ENCODE results near the gene UFSP2. TPM values are rescaled to one million over a fixed set of nuclear protein-coding genes. Genes with fewer than 3 reads are reported as not detected.

UFSP2 gene, protein sequence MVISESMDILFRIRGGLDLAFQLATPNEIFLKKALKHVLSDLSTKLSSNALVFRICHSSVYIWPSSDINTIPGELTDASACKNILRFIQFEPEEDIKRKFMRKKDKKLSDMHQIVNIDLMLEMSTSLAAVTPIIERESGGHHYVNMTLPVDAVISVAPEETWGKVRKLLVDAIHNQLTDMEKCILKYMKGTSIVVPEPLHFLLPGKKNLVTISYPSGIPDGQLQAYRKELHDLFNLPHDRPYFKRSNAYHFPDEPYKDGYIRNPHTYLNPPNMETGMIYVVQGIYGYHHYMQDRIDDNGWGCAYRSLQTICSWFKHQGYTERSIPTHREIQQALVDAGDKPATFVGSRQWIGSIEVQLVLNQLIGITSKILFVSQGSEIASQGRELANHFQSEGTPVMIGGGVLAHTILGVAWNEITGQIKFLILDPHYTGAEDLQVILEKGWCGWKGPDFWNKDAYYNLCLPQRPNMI
- total RNA-seq, result 10 to 100 TPM; 17.9 to 20.3 TPM

DNA sequence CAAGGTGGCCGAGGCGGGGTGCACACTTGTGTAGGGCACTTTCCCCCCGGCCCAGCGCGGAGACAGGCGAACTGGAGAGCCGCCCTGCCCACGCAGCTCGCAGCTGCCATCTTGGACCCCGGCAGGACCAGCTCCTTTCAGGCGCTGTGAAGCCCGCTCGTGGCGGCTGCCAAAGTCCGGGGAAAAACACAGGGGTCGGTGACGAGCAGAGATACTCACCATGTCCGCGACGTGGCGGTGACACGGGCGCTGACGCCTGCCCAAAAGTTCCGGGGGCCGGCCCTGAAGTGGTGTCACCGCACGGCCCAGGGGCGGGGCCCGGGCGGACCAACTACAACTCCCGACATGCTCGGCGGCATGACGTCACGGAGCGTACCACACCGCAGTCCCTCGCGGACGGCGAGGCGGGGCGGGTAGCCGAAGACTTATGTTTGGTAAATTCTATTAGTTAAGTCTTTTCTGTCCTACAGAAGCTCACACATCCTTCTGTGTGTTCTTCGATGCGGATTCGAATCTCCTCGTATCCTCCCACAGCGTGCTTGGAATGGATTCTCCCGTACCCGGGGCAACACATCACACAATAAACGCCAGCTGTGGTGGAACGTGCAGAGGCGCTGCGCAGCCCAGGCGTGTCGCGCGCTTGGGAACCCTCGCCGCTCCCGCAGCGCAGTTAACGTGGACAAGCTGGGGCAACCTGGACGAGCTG lies at the start of gene UFSP2:
TSS of gene UFSP2 (minus strand) at position 318 of the 706 bp plus-strand sequence. CDS start at position 222, 96 bp downstream.
- Mint-ChIP-seq H3K36me3 (ENCODE audit: low read depth) (peaks cover 10% of the 10 kb centered on the region), H3K27me3 (no peaks in the 10 kb centered on the region), H3K4me3 (peak within 1 kb of the TSS; percentile 89), H3K27ac (peak within 1 kb of the TSS; percentile 99), H3K4me1 (peaks cover 32% of the 10 kb centered on the region), H3K9me3 (no peaks in the 10 kb centered on the region)
- ChIA-PET POLR2A (interaction anchor here (1.8 kb wide), 1 partner anchor 29 kb away, joined by 7 read pairs; the partner anchor contains the start of genes ANKRD37 and LRP2BP), CTCF (interaction anchor here (0.7 to 2.2 kb wide), 8 partner anchors 8 to 251 kb away, joined by 3 to 9 read pairs (median 4); partner anchors contain the start of genes ANKRD37, LRP2BP and SNX25)
- peak; percentile 90 for DNase-seq

DNA sequence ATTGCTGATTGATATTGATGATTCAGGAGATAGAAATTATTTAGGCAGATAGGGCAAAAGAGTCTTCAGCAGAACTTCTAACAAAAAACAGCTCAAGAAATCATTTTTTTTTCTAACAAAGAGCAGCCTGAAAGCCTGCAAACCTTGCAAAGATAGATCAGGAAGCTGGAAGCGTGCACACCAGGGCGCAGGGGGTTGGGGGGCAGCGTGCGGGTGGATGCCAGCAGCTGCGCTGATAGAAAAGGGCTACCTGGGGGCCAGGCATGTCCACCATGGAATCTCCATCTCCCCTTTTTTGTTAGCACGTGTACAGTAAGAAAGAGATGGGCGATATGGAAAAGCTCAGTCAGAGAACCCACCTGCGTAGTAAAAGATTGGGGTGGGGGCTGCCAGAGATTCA lies 47.5 kb upstream of the UFSP2 start:
- Mint-ChIP-seq H3K27me3 (peaks cover 46% of the 10 kb centered on the region), H3K4me1 (peaks cover 11% of the 10 kb centered on the region), H3K27ac (no peak overlapping the region), H3K36me3 (ENCODE audit: low read depth) (no peaks in the 10 kb centered on the region), H3K4me3 (no peak overlapping the region), H3K9me3 (no peaks in the 10 kb centered on the region)
- DNase-seq, result no peak
- ChIA-PET CTCF (interaction anchor here (1.0 to 1.7 kb wide), 2 partner anchors 9 to 124 kb away, joined by 4 to 7 read pairs; no protein-coding TSS in a partner anchor), POLR2A (interaction anchor here (0.6 kb wide), 1 partner anchor 76 kb away, joined by 4 read pairs; the partner anchor contains the start of gene ANKRD37)

DNA sequence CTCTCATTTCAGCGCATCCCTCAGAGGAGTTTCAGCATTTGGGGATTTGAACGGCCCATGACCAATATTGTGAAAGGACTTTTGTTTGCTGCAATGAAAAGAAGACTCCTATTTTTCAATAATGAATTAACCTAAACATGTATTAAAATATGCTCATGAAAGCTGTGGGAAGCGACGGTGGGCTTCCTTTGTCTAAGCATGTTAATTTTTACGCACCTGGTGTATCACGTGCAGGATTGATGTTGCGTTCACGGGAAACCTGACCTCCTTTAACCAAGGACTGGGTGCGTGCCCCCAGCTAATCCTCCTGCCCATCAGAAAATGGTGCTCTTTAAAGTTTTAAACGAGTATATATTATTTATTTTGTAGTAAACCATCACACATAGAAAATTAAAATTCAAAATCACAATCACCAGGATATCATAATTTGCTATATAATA lies 46.4 kb upstream of the UFSP2 start:
- Mint-ChIP-seq H3K4me1 (peaks cover 11% of the 10 kb centered on the region), H3K27me3 (peaks cover 46% of the 10 kb centered on the region), H3K4me3 (peak overlapping the region; percentile 76), H3K36me3 (ENCODE audit: low read depth) (no peaks in the 10 kb centered on the region), H3K9me3 (no peaks in the 10 kb centered on the region), H3K27ac (no peak overlapping the region)
- DNase-seq, result no peak
- ChIA-PET POLR2A (no interaction called here), CTCF (interaction anchor here (0.5 to 1.7 kb wide), 4 partner anchors 10 to 601 kb away, joined by 3 to 7 read pairs (median 4); no protein-coding TSS in a partner anchor)

DNA sequence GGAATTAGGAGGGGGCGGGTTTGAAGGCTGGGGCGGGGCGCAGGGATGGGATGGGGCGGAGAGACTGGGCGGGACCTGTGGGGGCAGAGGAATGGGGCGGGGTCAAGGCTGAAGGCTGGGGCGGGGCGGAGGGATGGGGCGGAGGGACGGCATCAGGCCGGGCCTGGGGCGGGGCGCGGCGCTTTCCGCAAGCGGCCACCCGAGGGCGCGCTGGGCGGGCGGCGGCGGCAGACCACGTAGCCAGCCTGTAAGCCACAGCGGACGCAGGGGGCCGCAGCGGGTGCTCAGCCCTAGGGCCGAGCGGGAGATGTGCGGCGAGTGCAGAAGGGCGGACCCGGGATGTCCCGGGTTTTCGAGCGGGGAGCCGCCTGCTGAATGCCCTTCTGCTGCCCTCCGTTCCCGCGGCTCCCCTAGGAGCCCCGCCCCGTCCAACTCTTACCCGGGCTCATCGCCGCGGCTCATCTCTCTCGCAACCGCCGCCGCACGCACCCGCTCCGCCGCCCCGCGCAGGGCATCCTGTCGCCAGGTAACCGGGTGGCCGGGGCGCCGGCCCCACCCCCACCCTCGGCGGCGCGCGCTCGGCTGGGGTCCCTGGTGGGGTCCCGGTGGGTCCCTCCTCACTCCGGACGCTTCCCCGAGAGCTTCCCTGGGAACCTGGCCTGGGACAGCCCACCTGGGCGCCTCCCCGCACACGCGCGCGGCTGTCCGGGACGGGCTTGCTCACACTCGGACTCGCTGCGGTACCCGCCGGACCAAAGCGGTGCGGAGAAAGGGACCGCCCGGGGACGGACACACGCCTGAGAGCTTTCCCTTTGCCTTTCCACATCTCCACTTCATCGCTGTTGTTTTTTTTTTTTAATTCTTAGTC lies 45.7 kb upstream of the UFSP2 start, which contains the start of gene CCDC110:
TSS of gene CCDC110 (minus strand) at position 499 of the 868 bp plus-strand sequence. CDS start at position 449, 50 bp downstream.
- H3K27me3 Mint-ChIP-seq, result peaks cover 47% of the 10 kb centered on the region
- DNase-seq, result peak; percentile 90
- peaks cover 11% of the 10 kb centered on the region for H3K4me1 Mint-ChIP-seq
- POLR2A ChIA-PET, result no interaction called here
- H3K4me3 Mint-ChIP-seq, result peak within 1 kb of the TSS; percentile 76
- no peaks in the 10 kb centered on the region for H3K36me3 Mint-ChIP-seq (ENCODE audit: low read depth)
- H3K27ac Mint-ChIP-seq, result no peak within 1 kb of the TSS
- CTCF ChIA-PET, result interaction anchor here (0.5 to 1.7 kb wide), 4 partner anchors 10 to 602 kb away, joined by 3 to 7 read pairs (median 4); no protein-coding TSS in a partner anchor
- no peaks in the 10 kb centered on the region for H3K9me3 Mint-ChIP-seq

DNA sequence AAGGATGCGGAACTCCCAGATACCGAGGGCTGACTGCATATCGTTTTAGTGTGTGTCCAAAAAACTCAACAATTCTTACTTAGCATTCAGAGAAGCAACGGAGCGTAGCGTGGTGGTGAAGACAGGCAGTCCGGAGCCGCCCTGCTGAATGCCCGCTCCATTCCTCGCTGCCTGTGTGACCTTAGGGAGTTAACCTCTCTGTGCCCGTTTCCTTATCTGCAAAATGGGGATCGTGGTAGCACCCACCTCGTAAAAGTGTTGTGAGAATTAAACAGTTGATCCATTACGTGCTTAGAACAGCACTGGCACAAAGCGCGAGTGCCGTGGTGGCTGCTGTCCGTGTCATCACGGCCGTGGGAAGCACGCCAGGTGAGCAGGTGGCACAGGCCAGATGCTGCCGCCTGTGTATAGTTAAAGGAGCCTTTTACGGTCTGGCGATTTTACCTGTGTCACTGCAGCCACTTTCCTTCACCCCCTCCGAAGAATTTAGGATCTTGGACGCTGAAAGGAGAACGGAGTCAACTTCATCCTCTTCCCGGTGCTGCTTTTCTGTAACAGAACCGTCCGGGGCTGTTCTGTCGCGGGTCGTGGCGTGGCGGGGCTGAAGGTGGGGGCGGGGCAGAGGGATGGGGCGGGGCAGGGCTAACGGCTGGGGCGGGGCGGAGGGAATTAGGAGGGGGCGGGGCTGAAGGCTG lies 44.9 kb upstream of the UFSP2 start:
- POLR2A ChIA-PET, result no interaction called here

DNA sequence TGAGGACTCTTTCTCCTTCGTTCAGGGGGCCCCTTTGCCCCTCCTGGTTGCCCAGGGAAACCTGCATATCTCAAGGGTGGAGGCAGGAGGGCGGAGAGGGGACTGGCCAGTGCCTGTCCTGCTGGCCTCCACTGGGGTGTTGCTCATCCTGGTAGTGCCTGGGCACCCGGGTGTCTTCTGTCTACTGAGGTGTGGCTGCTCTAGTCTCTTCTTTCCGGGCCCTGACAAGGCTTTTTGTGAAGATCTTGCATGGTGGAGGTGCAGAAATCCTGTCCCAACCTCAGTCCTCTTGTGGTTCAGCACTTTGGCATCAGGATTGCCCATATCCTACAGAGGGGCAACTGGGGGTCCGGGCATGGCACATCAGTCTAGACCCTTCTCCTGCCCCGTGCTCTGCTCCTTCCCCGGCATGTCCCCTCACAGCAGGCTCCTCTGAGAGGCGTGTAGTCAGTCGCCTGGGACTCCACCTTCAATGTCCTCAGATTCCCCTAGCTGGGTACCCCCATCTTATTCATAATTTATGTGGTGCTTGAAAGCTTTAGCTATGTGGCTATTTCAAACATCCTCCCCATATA lies 43.9 kb upstream of the UFSP2 start:
- POLR2A ChIA-PET, result no interaction called here

More for the DNA sequence above, 44.9 kb upstream of the UFSP2 start:
- no peak for DNase-seq
- no peaks in the 10 kb centered on the region for H3K9me3 Mint-ChIP-seq
- H3K36me3 Mint-ChIP-seq (ENCODE audit: low read depth), result no peaks in the 10 kb centered on the region
- peaks cover 11% of the 10 kb centered on the region for H3K4me1 Mint-ChIP-seq
- H3K4me3 Mint-ChIP-seq, result peak overlapping the region; percentile 75
- CTCF ChIA-PET, result no interaction called here
- peaks cover 52% of the 10 kb centered on the region for H3K27me3 Mint-ChIP-seq
- H3K27ac Mint-ChIP-seq, result no peak overlapping the region

DNA sequence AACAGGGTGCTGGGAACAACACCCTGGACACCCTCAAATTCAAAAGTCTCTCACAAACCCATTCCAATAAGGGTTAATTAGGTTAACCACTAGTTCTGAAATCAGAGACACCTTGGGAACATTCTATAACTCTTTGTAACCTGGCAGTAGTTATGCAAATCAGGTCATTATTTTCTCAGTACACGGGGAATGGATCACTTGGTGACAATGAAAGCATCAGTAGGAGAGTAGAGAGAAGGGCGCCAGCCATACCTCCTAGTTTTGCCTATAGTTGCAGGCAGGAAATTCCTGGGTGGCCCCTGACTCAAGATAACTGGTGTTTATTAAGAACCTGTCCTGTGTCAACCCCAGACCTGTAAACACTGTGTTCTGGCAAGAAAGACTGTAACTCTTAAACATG lies 43.2 kb upstream of the UFSP2 start:
- no peak for DNase-seq
- H3K36me3 Mint-ChIP-seq (ENCODE audit: low read depth), result no peaks in the 10 kb centered on the region
- H3K4me1 Mint-ChIP-seq, result peaks cover 11% of the 10 kb centered on the region
- H3K4me3 Mint-ChIP-seq, result no peak overlapping the region
- H3K9me3 Mint-ChIP-seq, result no peaks in the 10 kb centered on the region
- no peak overlapping the region for H3K27ac Mint-ChIP-seq
- POLR2A ChIA-PET, result no interaction called here
- peaks cover 62% of the 10 kb centered on the region for H3K27me3 Mint-ChIP-seq
- CTCF ChIA-PET, result interaction anchor here (0.9 kb wide), 1 partner anchor 43 kb away, joined by 3 read pairs; a partner anchor contains a TSS

More for the DNA sequence above, 43.9 kb upstream of the UFSP2 start:
- Mint-ChIP-seq H3K27ac (no peak overlapping the region), H3K4me1 (peaks cover 11% of the 10 kb centered on the region), H3K27me3 (peaks cover 61% of the 10 kb centered on the region), H3K9me3 (no peaks in the 10 kb centered on the region), H3K36me3 (ENCODE audit: low read depth) (no peaks in the 10 kb centered on the region), H3K4me3 (no peak overlapping the region)
- no peak for DNase-seq
- CTCF ChIA-PET, result no interaction called here

DNA sequence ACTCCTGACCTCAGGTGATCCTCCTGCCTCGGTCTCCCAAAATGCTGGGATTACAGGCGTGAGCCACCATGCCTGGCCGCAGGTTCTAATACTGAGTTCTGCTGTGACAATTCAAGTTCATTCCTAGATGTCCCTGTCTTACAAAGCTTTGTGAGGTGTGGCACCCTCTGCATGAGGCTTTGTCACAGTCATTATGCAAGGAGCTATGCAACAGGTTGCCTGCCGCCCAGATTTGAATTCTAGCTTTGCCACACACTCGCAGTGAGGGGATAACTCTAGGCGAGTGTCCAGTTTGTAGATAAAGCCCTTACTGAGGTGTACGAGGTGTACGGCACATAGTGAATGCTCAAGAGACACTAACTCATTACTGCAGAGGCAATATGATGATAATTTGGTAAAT lies 42.2 kb upstream of the UFSP2 start:
- ChIA-PET CTCF (no interaction called here), POLR2A (no interaction called here)
- H3K27me3 Mint-ChIP-seq, result peaks cover 57% of the 10 kb centered on the region
- no peak overlapping the region for H3K27ac Mint-ChIP-seq
- H3K9me3 Mint-ChIP-seq, result no peaks in the 10 kb centered on the region
- H3K4me1 Mint-ChIP-seq, result peaks cover 11% of the 10 kb centered on the region
- no peak overlapping the region for H3K4me3 Mint-ChIP-seq
- no peak for DNase-seq
- no peaks in the 10 kb centered on the region for H3K36me3 Mint-ChIP-seq (ENCODE audit: low read depth)

DNA sequence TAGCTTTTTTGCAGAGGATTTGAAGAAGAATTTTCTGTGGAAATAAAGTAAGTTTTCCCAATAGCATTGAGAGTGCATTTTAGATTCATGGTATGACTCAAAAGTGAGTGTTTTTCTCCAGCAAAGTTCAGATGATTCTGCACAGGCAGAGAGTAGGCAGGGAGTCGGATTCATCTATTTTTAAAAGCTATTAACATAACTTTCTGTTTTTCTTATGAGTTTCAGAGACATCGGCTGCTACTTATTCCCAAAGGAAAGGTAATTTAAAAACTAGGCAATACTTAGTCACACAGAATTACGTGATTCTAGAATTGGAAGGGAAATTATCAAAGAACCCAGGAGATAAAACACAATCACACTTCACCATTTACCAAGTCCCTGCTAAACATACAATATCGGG lies 41.3 kb upstream of the UFSP2 start:
- Mint-ChIP-seq H3K36me3 (ENCODE audit: low read depth) (no peaks in the 10 kb centered on the region), H3K4me1 (peaks cover 9% of the 10 kb centered on the region), H3K27ac (no peak overlapping the region), H3K27me3 (peaks cover 54% of the 10 kb centered on the region), H3K9me3 (no peaks in the 10 kb centered on the region), H3K4me3 (no peak overlapping the region)
- ChIA-PET CTCF (interaction anchor here (0.8 kb wide), 1 partner anchor 39 kb away, joined by 3 read pairs; no protein-coding TSS in a partner anchor), POLR2A (no interaction called here)
- DNase-seq, result no peak

DNA sequence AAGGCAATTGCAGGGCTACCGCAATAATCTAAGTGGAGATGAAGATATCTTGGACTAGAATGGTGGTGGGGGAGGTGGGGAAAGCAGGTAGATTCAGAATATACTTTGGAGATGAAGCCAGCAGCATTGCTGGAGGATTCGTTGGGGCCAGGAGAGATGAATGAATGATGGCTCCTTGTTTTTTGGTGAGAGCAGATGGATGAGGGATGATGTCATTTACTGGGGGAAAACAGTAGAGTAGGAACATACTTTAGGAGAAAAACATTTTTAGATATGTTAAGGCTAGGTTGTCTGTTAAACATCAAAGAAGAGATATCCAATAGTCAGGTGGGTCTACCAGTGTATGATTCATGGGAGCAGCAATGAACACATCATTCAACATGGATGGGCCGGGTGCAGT lies 39.9 kb upstream of the UFSP2 start:
- ChIA-PET CTCF (no interaction called here), POLR2A (no interaction called here)
- Mint-ChIP-seq H3K27me3 (peaks cover 51% of the 10 kb centered on the region), H3K36me3 (ENCODE audit: low read depth) (no peaks in the 10 kb centered on the region), H3K9me3 (no peaks in the 10 kb centered on the region), H3K4me1 (peaks cover 6% of the 10 kb centered on the region), H3K4me3 (no peak overlapping the region), H3K27ac (no peak overlapping the region)
- DNase-seq, result no peak

DNA sequence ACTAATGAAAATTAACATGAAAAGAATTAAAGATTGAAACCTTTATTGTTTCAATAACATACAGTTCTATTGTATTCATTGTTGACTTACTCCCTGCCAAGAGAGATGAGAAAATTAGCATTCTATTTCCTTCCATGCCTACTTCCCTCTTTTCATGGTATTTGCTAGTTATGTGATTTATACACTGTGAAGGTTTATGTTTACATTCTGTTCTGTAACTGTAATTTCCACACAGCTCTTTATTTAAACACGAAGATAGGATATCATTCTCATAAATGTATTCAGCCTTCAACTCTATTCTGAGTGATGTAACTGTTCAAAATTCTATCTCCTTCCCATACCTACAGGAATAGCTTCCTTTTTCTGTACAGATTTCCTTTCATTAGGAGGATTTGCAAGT lies 39.1 kb upstream of the UFSP2 start:
- Mint-ChIP-seq H3K36me3 (ENCODE audit: low read depth) (no peaks in the 10 kb centered on the region), H3K27me3 (peaks cover 53% of the 10 kb centered on the region), H3K4me1 (no peaks in the 10 kb centered on the region), H3K27ac (no peak overlapping the region), H3K4me3 (no peak overlapping the region), H3K9me3 (no peaks in the 10 kb centered on the region)
- ChIA-PET CTCF (no interaction called here), POLR2A (no interaction called here)
- no peak for DNase-seq
